Stimulated activated CD4-positive, alpha-beta T cell treated with anti-CD3 and anti-CD28 coated beads, TNF-alpha, amount 100 ng/mL, for 48 hours (primary cell): ENCODE results near the gene SCYL2.
"Not testable (repeated sequence)": the region's sequence is repeated elsewhere in the genome, so short reads cannot be mapped to it uniquely, and the experiment has no call there.

Experiments
- DNase-seq, 3 donors: peaks; one replicate each; pipeline ENCODE4 v3.0.0-alpha.2; 2020; ENCODE audit warnings: low read depth in 3 of 3

Gene SCYL2

DNA sequence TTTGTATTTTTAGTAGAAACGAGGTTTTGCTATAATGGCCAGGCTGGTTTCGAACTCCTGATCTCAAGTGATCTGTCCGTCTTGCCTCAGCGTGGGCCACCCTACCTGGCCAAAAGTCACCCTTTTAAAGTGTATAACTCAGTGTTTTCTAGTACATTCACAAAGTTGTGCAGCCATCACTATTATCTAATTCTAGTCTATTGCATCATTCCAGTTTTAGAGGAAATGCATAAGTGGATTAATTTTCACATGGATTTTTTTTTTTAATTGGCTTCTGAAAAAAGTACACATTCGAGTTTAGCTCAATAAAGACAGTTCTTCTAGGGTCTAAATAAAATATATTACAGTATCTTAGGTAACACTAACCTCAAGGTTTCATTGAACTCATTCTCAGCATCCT is 3.8 kb upstream of the SCYL2 start:
- no peak for DNase-seq

DNA sequence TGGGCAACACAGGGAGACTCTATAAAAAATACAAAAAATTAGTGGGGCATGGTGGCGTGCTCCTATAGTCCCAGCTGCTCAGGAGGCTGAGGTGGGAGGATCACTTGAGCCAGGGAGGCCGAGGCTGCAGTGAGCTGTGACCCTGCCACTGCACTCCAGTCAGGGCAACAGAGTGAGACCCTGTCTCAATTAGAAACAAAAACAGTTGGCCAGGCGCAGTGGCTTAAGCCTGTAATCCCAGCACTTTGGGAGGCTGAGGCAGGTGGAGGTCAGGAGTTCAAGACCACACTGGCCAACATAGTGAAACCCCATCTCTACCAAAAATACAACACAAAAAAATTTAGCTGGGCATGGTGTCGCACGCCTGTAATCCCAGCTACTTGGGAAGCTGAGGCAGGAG is 1.9 kb upstream of the SCYL2 start:
- not testable (repeated sequence) for DNase-seq

DNA sequence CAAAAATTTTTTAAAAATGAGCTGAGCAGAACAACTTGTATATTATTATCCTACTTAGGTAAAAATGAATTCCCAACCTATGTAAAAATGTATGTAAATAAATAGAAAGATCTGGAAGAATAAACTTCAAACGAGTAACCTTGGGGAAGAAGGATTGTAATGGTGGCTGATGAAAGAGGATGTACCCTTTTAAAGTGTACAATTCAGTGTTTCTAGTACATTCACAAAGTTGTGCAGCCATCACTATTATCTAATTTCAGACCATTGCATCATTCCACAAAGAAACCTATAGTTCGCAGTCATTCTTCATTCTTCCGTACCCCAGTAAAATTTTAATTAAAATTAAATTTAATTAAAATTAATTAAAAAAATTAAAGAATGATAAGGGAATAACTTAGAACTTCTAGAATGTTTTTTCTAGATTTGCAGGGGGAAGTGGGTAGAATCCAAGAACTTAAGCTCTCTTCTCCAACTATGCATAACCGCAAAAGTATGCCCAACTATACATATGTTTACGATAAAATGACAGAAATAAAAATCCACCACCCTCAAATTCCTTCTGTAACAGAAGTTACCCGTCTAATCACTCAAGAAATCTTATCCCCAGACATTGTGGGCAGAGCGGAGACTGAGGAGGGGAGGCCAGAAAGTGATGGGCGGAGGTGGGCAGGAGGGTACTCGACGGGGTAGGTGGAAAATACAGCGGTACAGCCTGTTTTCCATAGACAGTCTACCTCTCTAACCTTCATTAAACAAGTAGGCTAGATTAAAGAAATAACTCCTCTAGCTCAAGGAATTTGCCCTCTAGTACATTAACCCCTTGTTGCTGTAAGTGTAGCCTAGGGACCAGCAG is 1.0 kb upstream of the SCYL2 start:
- no peak for DNase-seq

DNA sequence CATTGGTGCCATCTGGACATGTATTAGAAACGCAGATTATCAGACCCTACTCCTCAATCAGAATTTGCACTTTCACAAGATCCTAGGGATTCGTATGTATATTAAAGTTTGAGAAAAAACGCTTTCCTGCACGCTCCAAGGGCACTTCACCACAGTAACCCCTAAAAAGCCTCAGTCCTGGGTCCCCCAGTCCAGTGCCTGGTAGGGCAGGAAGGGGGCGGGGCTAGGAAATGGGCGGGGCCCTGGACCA is 467 bp upstream of the SCYL2 start:
- peak; percentile 82 to 97 (median 89) for DNase-seq

DNA sequence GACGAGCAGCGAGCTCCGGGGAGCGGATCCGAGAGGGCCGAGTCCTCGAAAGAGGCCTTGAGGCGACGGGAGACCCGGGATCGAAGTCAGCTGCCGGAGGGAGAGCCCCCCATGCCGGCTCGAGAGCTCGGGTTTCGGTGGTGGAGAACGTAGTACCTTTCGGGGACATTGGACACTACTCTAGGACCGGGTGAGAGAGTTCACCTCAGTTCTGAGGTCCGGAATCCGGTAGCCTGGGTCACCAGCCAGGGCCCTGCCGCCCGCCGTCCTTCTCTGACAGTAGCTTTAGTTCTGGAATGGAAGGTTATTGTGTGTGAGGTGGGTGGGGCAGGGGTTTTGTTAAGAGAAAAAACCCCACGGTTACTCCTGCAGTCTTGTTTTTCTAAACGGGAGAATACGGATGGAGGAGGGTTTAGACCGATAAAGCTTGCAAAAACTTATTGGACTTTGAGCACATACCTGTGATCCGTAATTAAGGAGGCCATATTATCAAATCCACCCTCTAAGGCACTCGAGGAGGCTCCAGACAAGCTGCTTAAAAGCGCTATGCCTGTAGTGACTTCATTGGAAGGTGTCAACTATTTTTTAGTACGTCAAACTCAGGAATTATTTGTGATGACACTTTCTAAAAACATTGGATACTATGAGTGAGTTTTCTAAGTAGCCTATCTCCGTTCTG is 765 bp downstream of the SCYL2 start:
- DNase-seq: peak; percentile 3 to 6 (median 4)

DNA sequence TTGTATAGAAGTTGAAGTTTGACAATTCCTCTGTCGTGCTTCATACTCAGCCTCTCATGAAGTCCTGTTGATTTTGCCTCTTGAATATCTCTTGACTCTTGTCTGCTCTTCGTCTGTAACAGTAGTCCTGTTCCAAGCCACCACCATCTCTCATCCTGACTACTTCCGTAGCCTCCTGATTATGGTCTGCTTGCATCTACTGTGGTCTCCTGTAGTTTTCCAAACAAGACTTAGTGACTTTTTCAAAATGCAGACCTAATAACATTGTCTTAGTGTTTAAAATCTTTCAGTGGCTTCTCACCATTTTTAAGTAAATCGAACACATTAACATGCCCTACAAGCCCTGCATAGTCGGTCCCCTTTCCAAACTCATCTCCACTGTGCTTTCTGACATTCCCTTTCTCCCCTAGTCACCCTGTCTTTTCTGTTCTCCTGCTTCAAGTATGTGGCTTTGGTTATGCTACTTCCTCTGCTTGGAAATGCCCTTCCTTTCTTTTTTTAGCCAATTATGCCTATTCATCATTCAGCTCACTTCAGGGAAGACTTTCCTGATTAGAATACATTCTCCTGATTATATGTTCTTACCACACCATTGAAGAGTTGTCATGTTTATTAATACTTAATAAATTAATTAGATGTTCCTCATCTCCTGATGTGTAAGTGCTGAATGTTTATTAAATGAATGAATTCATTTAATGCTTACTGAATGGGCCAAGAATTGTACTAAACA is 2.0 kb downstream of the SCYL2 start:
- no peak for DNase-seq

DNA sequence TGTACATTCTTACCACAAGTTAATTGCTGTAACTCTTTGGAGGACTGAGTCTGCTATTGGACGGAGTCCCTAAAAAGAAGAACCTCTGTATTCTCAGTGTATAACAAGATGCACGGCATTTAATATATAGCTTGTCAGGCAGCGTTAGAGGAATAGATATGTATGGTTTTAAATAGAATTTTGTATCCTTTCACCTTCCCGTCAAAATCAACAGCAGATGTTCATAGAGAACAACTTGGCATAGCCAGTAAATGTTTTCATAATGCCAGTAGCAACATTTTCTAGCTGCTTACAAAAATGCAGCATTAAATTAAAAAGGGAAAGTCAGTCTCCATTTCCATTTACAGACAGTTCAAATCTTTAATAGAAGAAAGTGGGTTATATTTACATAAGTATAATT is 6.8 kb downstream of the SCYL2 start:
- DNase-seq: no peak

DNA sequence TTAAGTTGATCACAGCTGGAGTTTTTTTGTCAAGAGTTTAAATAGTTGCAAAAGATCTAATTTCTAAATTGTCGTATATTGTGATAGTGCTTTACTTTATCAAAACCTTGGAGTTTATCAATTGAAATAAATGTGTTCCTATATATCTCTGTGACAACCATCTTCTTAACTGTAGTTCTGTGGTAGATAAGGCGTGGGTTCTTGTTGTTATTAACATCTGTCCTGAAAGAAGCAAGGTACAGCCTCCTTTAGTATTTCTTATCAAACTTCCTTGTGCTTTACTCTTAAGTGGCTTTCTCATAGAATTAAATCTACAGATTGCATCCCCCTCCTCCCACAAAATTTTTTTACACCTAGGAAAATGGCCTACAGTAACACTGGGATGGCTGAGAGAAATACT is 7.3 kb downstream of the SCYL2 start:
- DNase-seq: no peak

DNA sequence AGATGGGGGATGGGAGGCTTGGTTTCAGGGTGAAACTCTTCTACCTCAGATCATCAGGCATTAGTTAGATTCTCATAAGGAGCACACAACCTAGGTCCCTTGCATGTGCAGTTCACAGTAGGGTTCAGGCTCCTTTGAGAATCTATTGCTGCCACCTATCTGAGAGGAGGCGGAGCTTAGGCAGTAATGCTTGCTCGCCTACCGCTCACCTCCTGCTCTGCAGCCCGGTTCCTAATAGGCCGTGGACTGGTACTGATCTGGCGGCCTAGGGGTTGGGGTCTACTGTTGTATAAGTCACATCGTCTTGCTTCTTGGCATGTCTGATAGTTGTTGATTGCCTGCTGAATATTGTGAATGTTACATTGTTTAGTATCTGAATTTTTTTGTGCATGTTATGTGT is 12.2 kb downstream of the SCYL2 start:
- no peak for DNase-seq

DNA sequence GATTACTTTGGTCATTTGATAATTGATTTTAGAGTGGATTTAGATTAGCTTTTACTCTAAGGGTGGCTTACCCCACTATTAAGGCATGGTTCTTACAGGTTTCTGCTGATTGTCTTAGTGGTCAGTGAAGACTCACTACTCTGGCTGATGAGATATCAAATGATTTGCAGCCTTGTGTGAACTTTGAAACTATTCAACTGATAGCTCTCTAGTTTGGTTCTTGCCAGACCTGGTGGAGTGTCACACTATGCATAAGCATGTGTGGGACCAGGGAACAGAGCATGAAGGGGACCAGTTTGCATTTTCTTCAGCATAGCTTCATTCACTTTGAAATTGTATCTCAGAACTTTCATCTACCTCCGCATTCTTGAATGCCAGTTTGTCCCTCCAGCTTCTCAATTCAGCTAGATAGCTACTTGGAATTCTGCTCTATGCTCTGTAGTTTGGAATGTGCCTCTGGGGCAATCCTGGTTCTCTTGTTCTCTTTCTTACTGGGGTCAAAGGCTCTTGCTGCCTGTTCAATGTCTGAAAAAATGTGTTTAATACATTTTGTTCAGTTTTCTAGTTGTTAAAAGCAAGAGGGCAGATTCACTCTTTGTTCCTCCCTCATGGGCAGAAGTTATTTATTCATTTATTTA is 12.7 kb downstream of the SCYL2 start:
- no peak for DNase-seq

DNA sequence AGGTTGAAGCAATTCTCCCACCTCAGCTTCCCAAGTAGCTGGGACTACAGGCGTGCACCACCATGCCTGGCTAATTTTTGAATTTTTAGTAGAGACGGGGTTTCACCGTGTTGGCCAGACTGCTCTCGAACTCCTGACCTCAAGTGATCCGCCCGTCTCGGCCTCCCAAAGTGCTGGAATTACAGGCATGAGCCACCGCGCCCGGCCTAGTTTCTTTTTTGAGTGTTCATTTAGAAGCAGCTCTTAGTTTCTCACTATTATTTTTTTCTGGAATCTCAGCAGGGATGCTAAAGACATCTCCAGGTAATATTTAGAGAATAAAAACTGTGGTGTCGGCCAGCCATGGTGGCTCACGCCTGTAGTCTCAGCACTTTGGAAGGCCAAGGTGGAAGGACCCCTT is 17.6 kb downstream of the SCYL2 start:
- DNase-seq: not testable (repeated sequence)

DNA sequence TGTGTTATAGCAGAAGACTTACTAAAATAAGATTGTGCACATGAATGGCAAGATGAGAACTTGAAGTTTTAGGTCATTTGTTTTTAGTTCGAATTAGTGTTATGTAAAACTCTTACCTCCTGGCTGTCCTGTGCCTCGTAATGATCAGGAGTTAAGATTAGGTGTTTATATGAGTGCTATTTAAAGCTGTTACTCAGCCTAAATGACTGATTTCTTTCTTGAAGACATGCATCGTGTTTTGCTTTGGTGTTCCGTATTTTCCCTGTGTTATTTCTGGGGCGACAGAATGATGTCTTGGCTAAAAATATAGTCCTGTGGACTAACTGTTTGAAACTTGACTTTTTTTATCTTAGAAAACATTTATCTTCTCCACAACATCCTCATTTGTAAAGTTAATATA is 22.1 kb downstream of the SCYL2 start:
- DNase-seq: no peak

DNA sequence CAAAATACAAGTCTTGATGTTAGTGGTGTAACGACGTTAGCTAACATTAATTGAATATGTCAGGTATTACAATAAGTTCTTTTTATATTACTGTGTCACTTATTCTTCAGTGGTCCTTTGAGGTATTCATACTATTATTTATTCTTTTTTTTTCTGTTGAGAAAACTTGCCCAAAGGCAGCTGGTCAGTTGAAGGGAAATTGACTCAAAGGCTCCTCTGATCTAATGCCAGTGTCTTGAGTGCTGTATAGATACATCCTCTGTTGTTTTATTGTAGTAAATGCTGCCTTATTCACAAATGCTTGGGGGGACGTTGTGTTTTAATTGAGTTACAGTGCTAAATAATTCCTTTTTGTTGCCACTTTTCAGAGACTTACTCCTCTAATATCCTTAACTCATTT is 23.0 kb downstream of the SCYL2 start:
- no peak for DNase-seq

DNA sequence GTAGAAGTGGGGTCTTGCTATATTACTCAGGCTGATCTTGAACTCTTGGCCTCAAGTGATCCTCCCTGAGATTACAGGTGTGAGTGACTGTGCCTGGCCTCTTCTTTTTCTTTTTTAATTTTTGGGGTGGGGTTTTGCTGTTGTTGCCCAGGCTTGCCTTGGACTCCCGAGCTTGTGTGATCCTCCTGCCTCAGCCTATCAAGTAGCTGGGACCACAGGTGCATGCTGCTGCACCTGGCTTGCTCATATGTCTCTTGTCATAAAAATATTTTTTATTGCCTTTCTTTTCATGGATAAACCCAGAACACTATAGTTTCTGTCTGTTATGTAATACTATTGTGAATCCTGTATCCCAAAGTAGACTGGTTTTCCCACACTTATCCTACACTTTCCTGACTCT is 26.0 kb downstream of the SCYL2 start:
- no peak for DNase-seq

DNA sequence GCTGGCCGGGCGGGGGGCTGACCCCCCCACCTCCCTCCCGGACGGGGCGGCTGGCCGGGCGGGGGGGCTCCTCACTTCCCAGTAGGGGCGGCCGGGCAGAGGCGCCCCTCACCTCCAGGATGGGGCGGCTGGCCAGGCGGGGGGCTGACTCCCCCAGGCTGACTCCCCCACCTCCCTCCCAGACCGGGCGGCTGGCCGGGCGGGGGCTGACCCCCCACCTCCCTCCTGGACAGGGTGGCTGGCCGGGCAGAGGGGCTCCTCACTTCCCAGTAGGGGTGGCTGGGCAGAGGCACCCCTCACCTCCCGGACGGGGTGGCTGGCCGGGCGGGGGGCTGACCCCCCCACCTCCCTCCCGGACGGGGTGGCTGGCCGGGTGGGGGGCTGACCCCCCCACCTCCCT is 27.4 kb downstream of the SCYL2 start:
- not testable (repeated sequence) for DNase-seq

DNA sequence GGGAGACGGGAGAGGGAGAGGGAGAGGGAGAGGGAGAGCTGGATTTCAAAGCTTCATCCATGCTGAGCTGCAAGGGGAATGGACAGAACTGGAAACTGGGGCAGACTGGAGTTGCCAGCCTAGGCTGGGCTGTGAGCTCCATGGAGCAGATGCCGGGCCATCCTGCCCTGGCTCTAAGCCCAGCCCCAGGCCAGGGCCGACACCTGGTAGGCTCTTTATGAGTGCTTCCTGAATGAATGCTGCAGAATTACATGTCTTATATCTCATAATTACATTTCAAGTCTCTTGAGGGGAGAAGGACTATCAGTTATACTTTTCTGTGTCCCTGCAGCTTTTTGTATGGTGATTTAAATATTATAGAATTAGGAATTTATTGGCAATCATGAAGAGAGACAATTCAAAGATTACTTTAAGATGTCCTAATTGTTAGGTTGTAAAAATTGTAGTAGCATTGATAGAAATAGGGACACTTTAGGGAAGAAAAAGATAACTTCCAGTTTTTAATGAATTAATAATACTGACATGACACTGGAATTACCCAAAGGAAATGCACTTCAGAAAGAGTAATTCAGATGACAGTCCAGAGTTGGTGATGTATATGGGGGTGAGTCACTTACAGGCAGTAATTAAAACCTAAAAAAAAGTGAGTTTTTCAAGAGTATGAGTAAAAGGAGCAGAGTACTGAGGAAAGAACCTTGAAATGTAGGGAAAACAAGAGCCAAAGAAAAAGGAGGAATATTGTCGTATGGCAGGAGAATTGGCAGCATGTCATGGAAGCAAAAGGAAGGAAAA is 29.0 kb downstream of the SCYL2 start:
- no peak for DNase-seq

DNA sequence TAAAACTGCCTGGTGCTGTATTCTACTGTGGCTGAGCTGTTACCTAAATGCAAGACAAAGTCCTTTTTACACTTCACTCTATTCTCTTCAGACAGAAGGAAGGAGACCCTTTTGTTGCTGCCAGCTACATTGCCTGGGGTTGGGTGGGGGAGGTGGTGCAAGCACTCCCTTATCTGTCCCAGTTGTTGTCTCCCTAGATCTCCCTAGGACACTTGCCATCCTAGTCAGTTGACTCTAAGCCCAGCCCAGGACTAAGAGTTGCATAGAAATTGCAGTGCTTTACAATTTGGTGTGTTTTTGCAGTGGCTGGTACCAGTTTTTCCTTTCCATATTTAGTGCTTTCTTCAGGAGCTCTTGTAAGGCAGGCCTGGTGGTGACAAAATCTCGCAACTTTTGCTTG is 35.1 kb downstream of the SCYL2 start:
- no peak for DNase-seq

DNA sequence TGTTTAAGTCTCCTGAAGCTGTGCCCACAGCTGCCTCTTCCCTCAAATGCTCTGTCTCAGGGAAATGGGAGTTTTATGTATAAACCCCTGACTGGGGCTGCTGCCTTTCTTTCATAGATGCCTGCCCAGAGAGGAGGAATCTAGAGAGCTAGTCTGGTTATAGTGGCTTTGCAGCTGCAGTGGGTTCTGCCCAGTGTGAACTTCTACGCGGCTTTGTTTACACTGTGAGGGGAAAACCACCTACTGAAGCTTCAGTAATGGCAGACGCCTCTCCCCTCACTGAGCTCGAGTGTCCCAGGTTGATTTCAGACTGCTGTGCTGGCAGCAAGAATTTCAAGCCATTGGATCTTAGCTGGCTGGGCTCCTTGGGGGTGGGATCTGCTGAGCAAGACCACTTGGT is 36.9 kb downstream of the SCYL2 start:
- DNase-seq: no peak

DNA sequence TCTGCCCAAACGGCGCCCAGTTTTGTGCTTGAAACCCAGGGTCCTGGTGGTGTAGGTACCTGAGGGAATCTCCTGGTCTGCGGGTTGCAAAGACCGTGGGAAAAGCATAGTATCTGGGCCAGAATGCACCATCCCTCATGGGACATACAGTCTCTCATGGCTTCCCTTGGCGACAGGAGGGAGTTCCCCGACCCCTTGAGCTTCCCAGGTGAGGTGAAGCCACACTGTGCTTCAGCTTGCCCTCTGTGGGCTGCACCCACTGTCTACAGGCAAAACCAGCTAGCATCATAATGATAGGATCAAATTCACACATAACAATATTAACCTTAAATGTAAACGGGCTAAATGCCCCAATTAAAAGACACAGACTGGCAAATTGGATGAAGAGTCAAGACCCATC is 37.4 kb downstream of the SCYL2 start:
- DNase-seq: not testable (repeated sequence)

DNA sequence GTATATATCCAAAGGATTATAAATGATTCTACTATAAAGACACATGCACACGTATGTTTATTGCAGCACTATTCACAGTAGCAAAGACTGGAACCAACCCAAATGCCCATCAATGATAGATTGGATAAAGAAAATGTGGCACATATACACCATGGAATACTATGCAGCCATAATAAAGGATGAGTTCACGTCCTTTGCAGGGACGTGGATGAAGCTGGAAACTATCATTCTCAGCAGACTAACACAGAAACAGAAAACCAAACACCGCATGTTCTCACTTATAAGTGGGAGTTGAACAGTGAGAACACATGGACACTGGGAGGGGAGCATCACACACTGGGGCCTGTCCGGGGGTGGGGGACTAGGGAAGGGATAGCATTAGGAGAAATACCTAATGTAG is 41.2 kb downstream of the SCYL2 start:
- not testable (repeated sequence) for DNase-seq

DNA sequence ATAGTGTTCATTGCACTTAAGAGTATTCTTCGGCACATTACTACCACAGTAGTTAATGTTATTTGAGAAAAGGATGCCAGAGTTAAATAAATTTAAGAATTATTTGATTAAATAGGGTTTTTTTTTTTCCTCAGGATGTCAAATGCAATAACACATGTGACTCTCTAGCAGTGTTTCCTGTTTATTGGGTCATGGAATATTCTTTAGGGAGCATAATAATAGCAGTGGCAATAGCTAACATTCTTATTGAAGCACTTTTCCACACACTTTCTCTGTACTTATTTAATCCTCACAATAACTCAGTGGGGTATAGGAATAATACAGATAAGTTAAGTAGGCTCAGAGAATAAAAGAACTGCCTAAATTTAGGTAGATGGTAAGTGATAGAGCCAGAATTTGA is 44.3 kb downstream of the SCYL2 start:
- DNase-seq: no peak

DNA sequence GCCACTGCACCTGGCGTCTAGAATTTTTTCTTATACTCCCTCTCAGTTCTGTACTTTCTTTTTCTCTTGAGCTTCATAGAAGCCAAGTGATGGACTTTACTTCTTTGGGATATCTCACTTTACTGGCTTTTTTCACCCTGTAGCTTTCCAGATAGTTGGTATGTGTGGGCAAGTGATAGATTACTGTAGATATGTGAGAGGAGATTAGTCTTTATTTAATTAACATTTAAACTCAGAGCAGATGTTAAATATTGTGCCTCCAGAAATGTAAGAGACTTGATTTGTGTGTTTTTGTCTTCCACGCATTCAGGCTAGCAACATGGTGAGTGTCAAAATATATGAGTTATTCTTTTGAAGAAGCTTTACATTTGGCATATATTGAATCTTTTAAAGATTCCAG is 50.4 kb downstream of the SCYL2 start:
- no peak for DNase-seq
